ENCODE measurements around the gene TNS3. TPM values are rescaled to one million over a fixed set of nuclear protein-coding genes. Genes with fewer than 3 reads are reported as not detected.

Gene TNS3
- total RNA-seq, 1 donor from 2014 or later, result 120 TPM

DNA sequence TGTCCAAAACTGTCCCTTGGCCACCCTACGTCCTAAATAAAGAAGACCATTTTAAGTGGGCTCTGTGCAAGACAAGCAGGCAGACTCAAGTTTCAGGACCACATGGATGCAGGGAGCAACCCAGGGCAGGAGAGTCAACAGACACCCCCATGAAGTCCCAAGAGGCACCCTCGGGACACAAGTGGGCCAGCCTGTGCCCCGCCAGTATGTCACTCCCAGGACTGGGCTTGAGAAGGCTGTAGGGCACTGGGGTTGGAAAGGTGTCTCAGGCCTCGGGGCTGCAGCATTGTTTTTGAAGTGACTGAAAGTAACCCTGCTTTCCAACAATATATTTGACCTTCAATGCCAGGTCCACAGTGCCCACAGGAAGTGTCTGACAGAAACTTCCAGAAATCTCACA, 157.4 kb downstream of the TNS3 start:
- H3K4me3 Mint-ChIP-seq (ENCODE audit: low read depth), result no peak overlapping the region
- no peak overlapping the region for H3K27ac Mint-ChIP-seq
- no peaks in the 10 kb centered on the region for H3K9me3 Mint-ChIP-seq (ENCODE audit: low read depth)
- no peak for DNase-seq (ENCODE audit: low spot score, unreplicated experiment)
- peaks cover 54% of the 10 kb centered on the region for H3K36me3 Mint-ChIP-seq (ENCODE audit: insufficient read depth)
- H3K27me3 Mint-ChIP-seq, result no peaks in the 10 kb centered on the region
- peaks cover 8% of the 10 kb centered on the region for H3K4me1 Mint-ChIP-seq (ENCODE audit: low read depth)
- TF ChIP-seq, protein P1, sequence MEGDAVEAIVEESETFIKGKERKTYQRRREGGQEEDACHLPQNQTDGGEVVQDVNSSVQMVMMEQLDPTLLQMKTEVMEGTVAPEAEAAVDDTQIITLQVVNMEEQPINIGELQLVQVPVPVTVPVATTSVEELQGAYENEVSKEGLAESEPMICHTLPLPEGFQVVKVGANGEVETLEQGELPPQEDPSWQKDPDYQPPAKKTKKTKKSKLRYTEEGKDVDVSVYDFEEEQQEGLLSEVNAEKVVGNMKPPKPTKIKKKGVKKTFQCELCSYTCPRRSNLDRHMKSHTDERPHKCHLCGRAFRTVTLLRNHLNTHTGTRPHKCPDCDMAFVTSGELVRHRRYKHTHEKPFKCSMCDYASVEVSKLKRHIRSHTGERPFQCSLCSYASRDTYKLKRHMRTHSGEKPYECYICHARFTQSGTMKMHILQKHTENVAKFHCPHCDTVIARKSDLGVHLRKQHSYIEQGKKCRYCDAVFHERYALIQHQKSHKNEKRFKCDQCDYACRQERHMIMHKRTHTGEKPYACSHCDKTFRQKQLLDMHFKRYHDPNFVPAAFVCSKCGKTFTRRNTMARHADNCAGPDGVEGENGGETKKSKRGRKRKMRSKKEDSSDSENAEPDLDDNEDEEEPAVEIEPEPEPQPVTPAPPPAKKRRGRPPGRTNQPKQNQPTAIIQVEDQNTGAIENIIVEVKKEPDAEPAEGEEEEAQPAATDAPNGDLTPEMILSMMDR (IDR thresholded peaks at IDR 0.05; ENCODE audit: unreplicated experiment), result no peak

DNA sequence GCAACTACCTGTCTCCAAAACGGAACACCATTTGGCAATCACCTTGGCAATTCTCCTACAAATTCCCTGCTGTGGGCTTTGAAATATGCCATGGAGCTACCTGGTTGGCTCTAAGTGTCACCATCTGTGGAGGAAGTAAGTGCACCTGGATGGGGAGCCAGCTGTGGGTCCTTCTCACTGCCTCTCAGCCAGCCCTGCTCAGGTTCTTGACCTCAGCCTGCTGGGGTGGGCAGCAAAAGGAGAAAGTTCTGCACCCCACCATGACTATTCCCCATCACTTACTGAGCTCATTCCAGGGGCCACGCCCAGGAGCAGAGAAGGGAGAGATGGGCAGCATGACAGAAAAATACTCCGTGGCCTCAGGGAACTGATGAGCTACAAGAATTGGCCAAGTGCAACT, 158.7 kb downstream of the TNS3 start:
- TF ChIP-seq, protein P1 (IDR thresholded peaks at IDR 0.05; ENCODE audit: unreplicated experiment), result no peak
- Mint-ChIP-seq H3K4me3 (ENCODE audit: low read depth) (no peak overlapping the region), H3K36me3 (ENCODE audit: insufficient read depth) (peaks cover 56% of the 10 kb centered on the region), H3K27ac (no peak overlapping the region), H3K9me3 (ENCODE audit: low read depth) (no peaks in the 10 kb centered on the region), H3K27me3 (no peaks in the 10 kb centered on the region), H3K4me1 (ENCODE audit: low read depth) (no peaks in the 10 kb centered on the region)
- DNase-seq (ENCODE audit: low spot score, unreplicated experiment), result no peak

DNA sequence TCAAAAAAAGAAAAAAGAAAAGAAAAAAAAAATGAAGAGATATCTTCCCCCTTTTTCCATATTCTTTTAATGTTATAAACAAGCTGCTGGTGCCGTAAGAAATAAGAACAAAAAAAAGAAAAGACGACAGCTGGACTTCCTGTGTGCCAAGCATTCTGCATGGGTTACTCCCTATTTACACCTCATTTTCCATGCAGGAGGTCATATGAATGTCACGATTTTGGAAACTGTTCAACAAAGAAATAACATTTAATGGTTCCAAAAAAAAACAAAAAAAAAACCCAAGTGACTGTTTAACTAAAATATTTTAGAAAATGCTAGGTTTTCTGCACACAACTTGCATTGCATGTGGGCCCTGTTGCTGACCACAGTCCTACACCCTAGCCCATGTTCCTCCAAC, 159.3 kb downstream of the TNS3 start:
- H3K27ac Mint-ChIP-seq, result no peak overlapping the region
- no peaks in the 10 kb centered on the region for H3K4me1 Mint-ChIP-seq (ENCODE audit: low read depth)
- no peaks in the 10 kb centered on the region for H3K27me3 Mint-ChIP-seq
- peaks cover 56% of the 10 kb centered on the region for H3K36me3 Mint-ChIP-seq (ENCODE audit: insufficient read depth)
- no peak overlapping the region for H3K4me3 Mint-ChIP-seq (ENCODE audit: low read depth)
- no peak for DNase-seq (ENCODE audit: low spot score, unreplicated experiment)
- TF ChIP-seq, protein P1 (IDR thresholded peaks at IDR 0.05; ENCODE audit: unreplicated experiment), result no peak
- no peaks in the 10 kb centered on the region for H3K9me3 Mint-ChIP-seq (ENCODE audit: low read depth)

DNA sequence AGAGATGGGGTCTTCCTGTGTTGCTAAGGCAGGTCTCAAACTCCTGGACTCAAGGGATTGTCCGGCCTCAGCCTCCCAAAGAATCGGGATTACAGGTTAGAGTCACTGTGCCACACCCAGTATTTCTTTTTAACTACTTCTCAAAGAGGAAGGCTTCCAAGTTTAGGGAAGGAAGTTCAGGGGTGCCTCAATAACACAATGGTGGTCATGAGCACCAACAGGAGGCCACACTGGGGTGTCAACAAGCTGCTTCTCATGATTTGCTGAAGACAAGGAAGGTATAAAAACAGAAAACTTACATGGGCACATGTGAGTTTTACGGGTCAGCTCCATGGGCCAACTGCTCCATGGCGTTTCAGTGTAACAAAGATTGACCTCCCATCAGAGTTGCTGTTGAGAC, 160.5 kb downstream of the TNS3 start:
- no peak overlapping the region for H3K27ac Mint-ChIP-seq
- no peaks in the 10 kb centered on the region for H3K4me1 Mint-ChIP-seq (ENCODE audit: low read depth)
- no peaks in the 10 kb centered on the region for H3K9me3 Mint-ChIP-seq (ENCODE audit: low read depth)
- TF ChIP-seq, protein P1 (IDR thresholded peaks at IDR 0.05; ENCODE audit: unreplicated experiment), result no peak
- no peaks in the 10 kb centered on the region for H3K27me3 Mint-ChIP-seq
- peaks cover 53% of the 10 kb centered on the region for H3K36me3 Mint-ChIP-seq (ENCODE audit: insufficient read depth)
- H3K4me3 Mint-ChIP-seq (ENCODE audit: low read depth), result no peak overlapping the region
- DNase-seq (ENCODE audit: low spot score, unreplicated experiment), result no peak

DNA sequence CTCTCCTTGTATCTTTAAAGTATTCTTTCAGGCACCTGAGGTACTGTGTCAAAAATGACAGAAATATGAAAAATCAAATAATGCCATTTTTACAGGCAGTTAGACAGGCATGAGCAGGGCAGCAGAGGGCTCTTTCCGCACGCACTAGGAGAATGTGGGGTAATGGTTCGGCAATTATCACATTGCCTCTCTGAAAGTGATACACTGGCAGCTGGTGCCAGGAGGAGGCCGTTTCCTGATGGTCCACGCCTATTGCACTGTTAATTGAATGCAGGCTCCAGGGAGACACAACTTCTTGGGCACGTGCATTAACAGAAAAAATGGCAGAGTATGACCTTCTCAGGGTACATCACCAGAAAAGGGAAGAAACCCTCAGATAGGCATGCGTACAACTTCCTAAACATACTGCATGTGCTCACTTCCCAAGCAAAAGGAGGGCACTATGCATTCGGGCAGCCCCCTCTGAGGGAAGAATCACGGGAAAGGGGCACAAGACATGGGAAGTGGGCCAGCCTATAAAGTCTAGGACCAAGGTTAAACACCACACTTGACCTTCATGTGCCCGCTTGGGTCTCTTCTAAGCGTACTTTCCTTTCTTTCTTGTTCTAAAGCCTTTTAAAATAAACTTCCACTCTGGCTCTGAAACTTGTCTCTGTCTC, 161.7 kb downstream of the TNS3 start:
- Mint-ChIP-seq H3K9me3 (ENCODE audit: low read depth) (no peaks in the 10 kb centered on the region), H3K4me1 (ENCODE audit: low read depth) (no peaks in the 10 kb centered on the region), H3K36me3 (ENCODE audit: insufficient read depth) (peaks cover 48% of the 10 kb centered on the region), H3K4me3 (ENCODE audit: low read depth) (no peak overlapping the region), H3K27me3 (no peaks in the 10 kb centered on the region), H3K27ac (peak overlapping the region; percentile 33)
- TF ChIP-seq, protein P1 (IDR thresholded peaks at IDR 0.05; ENCODE audit: unreplicated experiment), result no peak
- no peak for DNase-seq (ENCODE audit: low spot score, unreplicated experiment)

Measured in progenitor cell of endocrine pancreas (in vitro differentiated cells).